GM18858 (cell line): ENCODE results near the gene RIMBP3B.
"Not testable (repeated sequence)": the region's sequence is repeated elsewhere in the genome, so short reads cannot be mapped to it uniquely, and the experiment has no call there.

Source experiments
- ATAC-seq: cut with Tn5 transposase; IDR thresholded peaks from one replicate; pipeline ENCODE4 v1.9.1; 2021; ENCODE audit not compliant: unreplicated experiment

The RIMBP3B gene, protein sequence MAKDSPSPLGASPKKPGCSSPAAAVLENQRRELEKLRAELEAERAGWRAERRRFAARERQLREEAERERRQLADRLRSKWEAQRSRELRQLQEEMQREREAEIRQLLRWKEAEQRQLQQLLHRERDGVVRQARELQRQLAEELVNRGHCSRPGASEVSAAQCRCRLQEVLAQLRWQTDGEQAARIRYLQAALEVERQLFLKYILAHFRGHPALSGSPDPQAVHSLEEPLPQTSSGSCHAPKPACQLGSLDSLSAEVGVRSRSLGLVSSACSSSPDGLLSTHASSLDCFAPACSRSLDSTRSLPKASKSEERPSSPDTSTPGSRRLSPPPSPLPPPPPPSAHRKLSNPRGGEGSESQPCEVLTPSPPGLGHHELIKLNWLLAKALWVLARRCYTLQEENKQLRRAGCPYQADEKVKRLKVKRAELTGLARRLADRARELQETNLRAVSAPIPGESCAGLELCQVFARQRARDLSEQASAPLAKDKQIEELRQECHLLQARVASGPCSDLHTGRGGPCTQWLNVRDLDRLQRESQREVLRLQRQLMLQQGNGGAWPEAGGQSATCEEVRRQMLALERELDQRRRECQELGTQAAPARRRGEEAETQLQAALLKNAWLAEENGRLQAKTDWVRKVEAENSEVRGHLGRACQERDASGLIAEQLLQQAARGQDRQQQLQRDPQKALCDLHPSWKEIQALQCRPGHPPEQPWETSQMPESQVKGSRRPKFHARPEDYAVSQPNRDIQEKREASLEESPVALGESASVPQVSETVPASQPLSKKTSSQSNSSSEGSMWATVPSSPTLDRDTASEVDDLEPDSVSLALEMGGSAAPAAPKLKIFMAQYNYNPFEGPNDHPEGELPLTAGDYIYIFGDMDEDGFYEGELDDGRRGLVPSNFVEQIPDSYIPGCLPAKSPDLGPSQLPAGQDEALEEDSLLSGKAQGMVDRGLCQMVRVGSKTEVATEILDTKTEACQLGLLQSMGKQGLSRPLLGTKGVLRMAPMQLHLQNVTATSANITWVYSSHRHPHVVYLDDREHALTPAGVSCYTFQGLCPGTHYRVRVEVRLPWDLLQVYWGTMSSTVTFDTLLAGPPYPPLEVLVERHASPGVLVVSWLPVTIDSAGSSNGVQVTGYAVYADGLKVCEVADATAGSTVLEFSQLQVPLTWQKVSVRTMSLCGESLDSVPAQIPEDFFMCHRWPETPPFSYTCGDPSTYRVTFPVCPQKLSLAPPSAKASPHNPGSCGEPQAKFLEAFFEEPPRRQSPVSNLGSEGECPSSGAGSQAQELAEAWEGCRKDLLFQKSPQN (N-terminal part only)

GRCh38 chr22:21383701-21384467, at the start of gene RIMBP3B:
Gene RIMBP3B, plus strand, starts transcription at chr22:21383751. Its CDS starts 108 bp downstream, at chr22:21383859.
- peak; percentile 57 for ATAC-seq

DNA sequence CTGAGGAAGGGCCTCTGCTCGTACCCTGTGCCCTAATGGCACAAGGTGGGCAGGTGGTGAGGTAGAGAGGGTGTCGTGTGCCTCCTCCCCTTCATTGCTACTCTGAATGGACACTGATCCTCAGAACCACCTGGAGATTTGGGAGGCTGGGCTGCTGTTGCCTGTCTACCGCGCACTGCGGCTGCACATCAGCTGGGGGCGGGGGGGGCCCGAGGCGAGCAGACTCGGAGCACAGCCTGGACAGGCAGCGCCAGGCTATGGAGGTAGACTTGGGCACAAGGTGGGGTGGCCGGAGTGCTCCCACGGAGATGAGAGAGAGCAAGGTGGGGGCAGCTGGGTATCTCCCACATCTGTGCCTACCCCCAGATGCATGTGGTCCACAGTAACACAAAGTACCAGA, 26.0 kb upstream of the RIMBP3B start:
- not testable (repeated sequence) for ATAC-seq

- ATAC-seq, result not testable (repeated sequence)
These were observed 23.0 kb upstream of the RIMBP3B start for GRCh38 chr22:21360525-21360924.

DNA sequence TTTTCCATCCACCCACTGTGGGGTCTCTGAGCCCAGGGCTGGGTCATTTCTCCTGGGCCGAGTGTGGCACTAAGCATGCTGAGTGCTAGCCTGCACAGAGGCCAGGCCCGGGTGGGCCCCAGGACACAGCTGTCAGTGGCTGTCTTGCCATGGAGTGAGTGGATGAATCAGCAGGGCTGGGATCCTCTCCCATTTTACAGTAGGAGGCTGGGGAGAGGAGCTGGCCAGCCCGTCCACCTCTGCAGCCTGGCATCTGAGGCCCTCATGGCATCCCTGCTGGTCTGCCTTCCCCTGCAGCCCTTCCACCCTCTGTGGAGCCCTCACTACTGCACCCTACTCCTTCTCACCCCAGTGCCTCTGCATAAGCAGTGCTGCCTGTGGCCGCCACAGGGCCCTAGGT, 21.1 kb upstream of the RIMBP3B start:
- ATAC-seq, result not testable (repeated sequence)

DNA sequence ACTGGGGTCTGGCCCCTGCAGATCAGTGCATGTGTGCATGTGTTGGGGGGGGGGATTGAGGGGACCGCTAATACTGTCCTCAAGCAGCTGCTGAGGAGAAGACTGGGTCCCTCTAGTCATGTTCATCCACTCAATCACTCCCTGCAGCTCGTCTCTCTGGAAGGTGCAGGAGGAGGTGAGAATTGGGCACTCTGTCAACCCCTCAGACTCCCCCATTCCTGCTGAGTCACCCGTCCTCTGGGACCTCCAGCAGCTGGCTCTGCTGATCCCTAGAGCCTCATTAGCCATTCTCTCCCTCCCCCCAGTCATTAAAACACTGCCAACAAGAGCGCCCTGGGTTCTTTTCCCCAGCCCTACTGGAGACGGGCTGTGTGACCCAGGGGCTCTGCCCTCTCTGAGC, 20.5 kb upstream of the RIMBP3B start:
- not testable (repeated sequence) for ATAC-seq

GRCh38 chr22:21363803-21364202, 19.7 kb upstream of the RIMBP3B start:
- not testable (repeated sequence) for ATAC-seq

- not testable (repeated sequence) for ATAC-seq
These were observed 19.2 kb upstream of the RIMBP3B start for GRCh38 chr22:21364362-21364761.

- not testable (repeated sequence) for ATAC-seq
These were observed 18.2 kb upstream of the RIMBP3B start for GRCh38 chr22:21365337-21365736.

DNA sequence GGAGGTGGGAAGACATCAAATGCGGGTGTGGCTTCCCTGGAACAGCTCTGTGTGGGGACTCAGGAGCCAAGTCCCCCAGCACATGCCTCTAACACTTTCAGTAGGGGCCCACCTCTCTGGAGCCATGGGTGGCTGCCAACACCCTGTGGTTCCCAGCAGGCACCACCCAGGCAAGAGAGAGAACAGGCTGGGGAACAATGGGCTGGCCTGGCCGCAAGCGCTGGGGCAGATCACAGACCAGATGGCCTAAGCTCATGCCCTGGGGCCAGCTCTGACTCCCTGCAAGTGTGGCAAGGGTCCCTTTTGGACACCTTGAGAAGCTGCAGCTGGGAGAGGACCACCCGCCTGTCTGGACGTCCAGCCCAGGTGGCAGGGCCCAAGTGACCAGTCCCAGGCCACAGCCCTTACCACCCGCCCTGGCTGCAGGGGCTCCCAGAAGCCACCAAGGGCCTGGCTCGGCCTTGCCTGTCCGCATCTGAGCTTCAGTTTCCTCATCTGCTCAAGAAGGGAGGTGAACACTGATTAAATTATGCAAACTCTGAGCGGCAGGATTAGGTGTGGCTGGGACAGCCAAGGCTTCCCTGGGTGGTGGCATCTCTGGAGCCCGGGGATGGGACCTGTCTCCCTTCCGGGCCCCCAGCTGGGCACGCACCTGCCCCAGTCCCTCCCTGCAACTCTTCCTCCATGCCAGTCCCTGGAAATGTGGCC, 14.8 kb upstream of the RIMBP3B start:
- not testable (repeated sequence) for ATAC-seq

DNA sequence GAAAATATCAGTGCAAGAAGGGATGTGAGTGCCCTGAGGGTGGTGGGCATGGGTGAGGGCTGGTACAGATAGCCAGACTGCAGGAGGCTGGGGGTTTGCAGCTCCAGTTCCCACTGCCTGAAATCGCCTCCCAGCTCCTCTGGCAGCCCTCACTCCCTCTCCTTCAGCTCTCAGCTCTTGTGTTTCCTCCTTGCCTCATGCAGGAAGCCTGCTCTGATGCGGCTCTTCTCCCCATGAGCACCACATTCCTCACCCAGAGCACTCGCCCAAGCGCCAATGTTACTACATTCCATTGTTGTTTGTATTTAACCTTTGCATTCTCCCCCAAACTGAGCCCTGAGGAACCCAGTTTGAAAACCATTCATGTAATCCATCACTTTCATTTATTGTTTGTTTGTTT, 7.7 kb upstream of the RIMBP3B start:
- ATAC-seq, result not testable (repeated sequence)

GRCh38 chr22:21384468-21385357, 1.2 kb downstream of the RIMBP3B start:
- ATAC-seq, result peak; percentile 22

DNA sequence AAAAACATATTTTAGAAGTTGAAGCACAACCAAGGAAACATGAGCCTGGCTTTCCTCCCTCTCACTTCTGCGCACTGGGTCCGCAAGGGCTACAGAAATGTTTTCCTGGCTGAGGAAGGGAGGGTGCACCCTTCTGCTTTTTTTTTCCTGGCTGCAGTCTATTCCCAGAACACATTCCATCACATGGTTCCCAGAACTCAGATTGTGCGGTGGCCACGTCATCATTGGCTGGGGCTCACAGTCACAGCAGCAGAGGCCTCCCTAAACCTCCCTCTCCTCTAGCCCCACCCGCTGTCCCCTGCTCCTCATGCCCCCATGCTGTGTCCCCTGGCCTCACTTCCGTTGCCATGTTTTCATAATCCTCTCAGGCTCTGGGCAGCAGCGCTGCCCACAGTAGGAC, 5.9 kb downstream of the RIMBP3B start:
- ATAC-seq, result not testable (repeated sequence)

DNA sequence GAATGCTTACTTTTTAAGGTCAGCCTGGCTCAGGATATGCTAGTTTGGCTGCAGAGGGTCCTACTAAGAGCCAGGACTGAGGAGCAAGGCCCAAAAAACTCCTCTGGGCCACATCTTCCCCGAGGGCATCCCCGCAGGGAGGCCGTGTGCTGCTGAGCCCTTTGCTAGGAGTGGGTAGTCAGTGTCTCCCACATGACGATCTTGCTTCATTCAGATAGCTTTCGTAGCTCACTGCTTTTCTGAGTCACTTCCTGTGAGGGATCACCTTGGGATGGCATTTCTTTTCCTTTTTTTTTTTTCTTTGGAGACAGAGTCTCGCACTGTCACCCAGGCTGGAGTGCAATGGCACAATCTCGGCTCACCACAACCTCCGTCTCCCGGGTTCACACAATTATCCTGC, 6.5 kb downstream of the RIMBP3B start:
- ATAC-seq, result not testable (repeated sequence)

- not testable (repeated sequence) for ATAC-seq
These were observed 11.1 kb downstream of the RIMBP3B start for GRCh38 chr22:21394613-21395012.

- not testable (repeated sequence) for ATAC-seq
These were observed 17.8 kb downstream of the RIMBP3B start for GRCh38 chr22:21401197-21401969.

DNA sequence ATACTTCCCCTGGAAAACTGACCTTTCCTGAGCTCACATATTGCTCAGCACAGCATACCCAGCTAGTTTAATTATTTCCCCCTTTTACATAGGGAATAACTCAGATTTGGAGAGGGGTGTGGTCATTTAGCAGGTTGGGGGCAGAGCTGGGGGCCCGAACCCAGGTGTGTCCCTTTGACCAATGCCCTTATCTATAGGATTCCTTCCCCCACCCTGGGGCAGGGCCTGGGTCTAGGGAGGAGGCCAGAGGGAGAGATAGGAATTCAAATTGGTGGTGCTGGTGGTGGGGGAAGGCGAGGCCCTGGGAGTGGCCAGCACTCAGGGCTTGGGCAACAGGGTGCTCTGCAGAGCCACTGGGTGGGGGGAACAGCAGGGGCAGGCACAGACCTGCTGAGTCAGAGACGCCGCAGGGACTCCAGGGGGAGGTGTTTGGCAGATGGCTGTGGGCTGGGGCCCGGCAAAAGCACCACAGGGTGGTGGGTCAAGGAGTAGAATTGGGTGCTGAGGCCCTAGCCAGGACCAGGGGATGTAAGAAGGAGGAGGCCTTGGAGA, 19.3 kb downstream of the RIMBP3B start:
- ATAC-seq, result not testable (repeated sequence)

DNA sequence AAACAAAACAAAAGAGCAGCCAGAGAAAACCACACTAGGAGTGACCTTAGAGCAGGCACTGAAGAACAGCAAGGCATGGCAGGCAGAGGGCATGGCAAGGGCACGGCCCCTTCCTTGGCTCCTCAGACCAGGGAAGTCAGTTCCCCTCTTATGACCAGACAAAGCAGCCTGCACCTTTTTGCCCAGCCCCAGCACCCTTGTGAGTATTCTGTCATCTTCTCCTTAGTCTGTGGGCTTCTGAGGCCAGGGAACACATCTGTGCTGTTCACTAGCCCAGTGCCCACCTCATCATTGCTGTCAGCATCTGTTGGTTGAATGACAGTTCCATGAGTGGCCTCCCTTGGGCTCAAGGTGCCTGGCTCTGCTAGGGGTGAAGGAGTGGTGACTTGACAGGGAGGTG, 23.6 kb downstream of the RIMBP3B start:
- not testable (repeated sequence) for ATAC-seq
